ENCODE measurements around the gene TBL1X. TPM values are rescaled to one million over a fixed set of nuclear protein-coding genes. Genes with fewer than 3 reads are reported as not detected.
"Not testable (repeated sequence)": the region's sequence is repeated elsewhere in the genome, so short reads cannot be mapped to it uniquely, and the experiment has no call there.

TBL1X gene
- polyA plus RNA-seq, 1 experiment = 24.9 TPM

- H3K4me3 ChIP-seq (ENCODE audit: low read depth, low read length) = no peak overlapping the region
- CTCF ChIA-PET = no interaction called here
- H3K27me3 ChIP-seq (ENCODE audit: control insufficient read depth, insufficient read depth, low read length) = no peaks in the 10 kb centered on the region
- no peak for DNase-seq (ENCODE audit: low read depth, low spot score)
- TF ChIP-seq CTCF (IDR thresholded peaks at IDR 0.05; ENCODE audit: low read depth, low read length) = no peak
- POLR2A ChIA-PET = no interaction called here
- no peaks in the 10 kb centered on the region for H3K9me3 ChIP-seq (ENCODE audit: control insufficient read depth, insufficient read depth, low read length)
- no peak overlapping the region for H3K27ac ChIP-seq (ENCODE audit: low read depth, low read length)
Measured at GRCh38 chrX:9429767-9430166, 35.1 kb upstream of the TBL1X start.

DNA sequence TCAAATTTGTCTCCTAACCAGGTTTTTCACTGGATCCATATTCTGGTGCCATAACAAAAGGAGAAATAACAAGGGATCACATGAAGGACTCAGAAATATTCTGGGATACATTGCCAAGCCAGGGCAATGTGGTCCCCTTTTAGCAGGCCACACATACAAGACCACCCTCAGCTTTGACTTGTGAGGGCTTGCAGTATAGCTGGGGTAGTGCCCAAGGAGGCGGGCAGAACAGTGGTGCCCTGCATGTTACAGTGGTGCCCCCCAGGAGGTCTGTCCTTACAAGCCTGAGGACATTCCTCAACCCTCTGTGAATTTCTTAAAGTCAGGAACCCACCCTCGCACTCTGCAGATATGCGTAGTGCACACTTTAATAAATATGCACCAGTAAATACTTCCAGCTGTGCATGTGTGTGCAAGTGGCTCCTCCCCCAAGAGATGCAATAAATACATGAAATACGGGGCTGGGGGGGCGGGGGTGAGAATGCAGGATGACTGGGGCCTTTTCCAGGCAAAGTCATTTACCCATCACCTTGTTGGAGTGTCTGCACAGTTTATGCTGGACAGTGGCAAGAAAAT lies 34.4 kb upstream of the TBL1X start:
- Histone ChIP-seq H3K27me3 (ENCODE audit: control insufficient read depth, insufficient read depth, low read length) (no peaks in the 10 kb centered on the region), H3K9me3 (ENCODE audit: control insufficient read depth, insufficient read depth, low read length) (no peaks in the 10 kb centered on the region), H3K27ac (ENCODE audit: low read depth, low read length) (no peak overlapping the region), H3K4me3 (ENCODE audit: low read depth, low read length) (no peak overlapping the region)
- CTCF ChIA-PET = no interaction called here
- DNase-seq (ENCODE audit: low read depth, low spot score) = no peak
- TF ChIP-seq CTCF (IDR thresholded peaks at IDR 0.05; ENCODE audit: low read depth, low read length) = no peak
- POLR2A ChIA-PET = no interaction called here

GRCh38 chrX:9431281-9431680 lies 33.6 kb upstream of the TBL1X start:
- ChIA-PET CTCF (no interaction called here), POLR2A (no interaction called here)
- no peak for TF ChIP-seq CTCF (IDR thresholded peaks at IDR 0.05; ENCODE audit: low read depth, low read length)

GRCh38 chrX:9433596-9433995 lies 31.3 kb upstream of the TBL1X start:
- no peaks in the 10 kb centered on the region for H3K9me3 ChIP-seq (ENCODE audit: control insufficient read depth, insufficient read depth, low read length)
- ChIA-PET POLR2A (no interaction called here), CTCF (interaction anchor here (0.6 kb wide), 1 partner anchor 11 kb away, joined by 3 read pairs; no protein-coding TSS in a partner anchor)
- H3K27ac ChIP-seq (ENCODE audit: low read depth, low read length) = no peak overlapping the region
- DNase-seq (ENCODE audit: low read depth, low spot score) = no peak
- H3K4me3 ChIP-seq (ENCODE audit: low read depth, low read length) = no peak overlapping the region
- TF ChIP-seq CTCF (IDR thresholded peaks at IDR 0.05; ENCODE audit: low read depth, low read length) = no peak
- H3K27me3 ChIP-seq (ENCODE audit: control insufficient read depth, insufficient read depth, low read length) = no peaks in the 10 kb centered on the region

More at GRCh38 chrX:9431281-9431680, 33.6 kb upstream of the TBL1X start:
- no peak for DNase-seq (ENCODE audit: low read depth, low spot score)
- Histone ChIP-seq H3K9me3 (ENCODE audit: control insufficient read depth, insufficient read depth, low read length) (no peaks in the 10 kb centered on the region), H3K27me3 (ENCODE audit: control insufficient read depth, insufficient read depth, low read length) (no peaks in the 10 kb centered on the region), H3K27ac (ENCODE audit: low read depth, low read length) (no peak overlapping the region), H3K4me3 (ENCODE audit: low read depth, low read length) (no peak overlapping the region)

DNA sequence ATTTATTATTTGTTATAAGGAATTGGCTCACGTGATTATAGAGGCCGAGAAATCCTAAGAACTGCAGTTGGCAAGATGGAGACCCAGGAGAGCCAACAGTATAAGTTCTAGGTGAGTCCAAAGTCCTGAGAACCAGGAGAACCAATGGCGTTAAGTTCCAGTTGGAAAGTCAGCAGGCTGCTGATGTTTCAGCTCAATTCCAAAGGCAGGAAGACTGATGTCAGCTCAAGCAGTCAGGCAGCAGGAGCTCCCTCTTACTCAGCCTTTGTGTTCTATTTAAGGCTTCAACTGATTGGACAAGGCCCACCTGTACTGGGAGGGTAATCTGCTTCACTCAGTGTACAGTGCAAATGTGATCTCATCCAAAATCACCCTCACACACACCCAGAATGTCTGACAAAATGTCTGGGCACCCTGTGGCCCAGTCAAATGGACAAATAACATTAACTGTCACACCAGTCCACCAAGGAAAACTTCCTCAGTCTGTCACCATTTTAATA lies 30.8 kb upstream of the TBL1X start:
- no peak overlapping the region for H3K27ac ChIP-seq (ENCODE audit: low read depth, low read length)
- H3K9me3 ChIP-seq (ENCODE audit: control insufficient read depth, insufficient read depth, low read length) = no peaks in the 10 kb centered on the region
- ChIA-PET POLR2A (no interaction called here), CTCF (no interaction called here)
- H3K27me3 ChIP-seq (ENCODE audit: control insufficient read depth, insufficient read depth, low read length) = no peaks in the 10 kb centered on the region
- no peak for TF ChIP-seq CTCF (IDR thresholded peaks at IDR 0.05; ENCODE audit: low read depth, low read length)
- DNase-seq (ENCODE audit: low read depth, low spot score) = no peak
- no peak overlapping the region for H3K4me3 ChIP-seq (ENCODE audit: low read depth, low read length)

GRCh38 chrX:9435086-9435485 lies 29.8 kb upstream of the TBL1X start:
- POLR2A ChIA-PET; H3K27ac ChIP-seq (ENCODE audit: low read depth, low read length); CTCF ChIA-PET; H3K4me3 ChIP-seq (ENCODE audit: low read depth, low read length); H3K9me3 ChIP-seq (ENCODE audit: control insufficient read depth, insufficient read depth, low read length); DNase-seq (ENCODE audit: low read depth, low spot score); H3K27me3 ChIP-seq (ENCODE audit: control insufficient read depth, insufficient read depth, low read length): not testable (repeated sequence)

Data from AG04450 (cell line).